ENCODE measurements around the gene S100A1. TPM values are rescaled to one million over a fixed set of nuclear protein-coding genes. Genes with fewer than 3 reads are reported as not detected.
"Not testable (repeated sequence)": the region's sequence is repeated elsewhere in the genome, so short reads cannot be mapped to it uniquely, and the experiment has no call there.

Gene S100A1
- total and polyA plus RNA-seq, 4 donors = 0.31 to 1.8 (median 0.91) TPM; not detected in 1

DNA sequence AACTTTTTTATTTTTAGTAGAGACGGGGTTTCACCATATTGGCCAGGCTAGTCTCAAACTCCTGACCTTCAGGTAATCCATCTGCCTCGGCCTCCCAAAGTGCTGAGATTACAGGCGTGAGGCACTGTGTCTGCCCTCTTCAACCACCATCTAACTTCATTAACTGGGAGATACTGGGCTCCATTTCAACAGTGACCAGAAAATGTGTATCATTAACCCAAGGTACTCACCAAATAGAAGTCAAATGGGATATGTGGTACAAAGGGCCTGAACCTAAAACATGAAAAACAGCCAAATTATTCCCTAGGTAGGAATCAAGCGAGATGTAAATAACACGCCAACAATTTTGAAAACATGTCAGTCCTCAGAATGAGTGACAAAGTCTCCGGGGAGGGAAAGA, 41.4 kb downstream of the S100A1 start:
- TF ChIP-seq, protein P1, sequence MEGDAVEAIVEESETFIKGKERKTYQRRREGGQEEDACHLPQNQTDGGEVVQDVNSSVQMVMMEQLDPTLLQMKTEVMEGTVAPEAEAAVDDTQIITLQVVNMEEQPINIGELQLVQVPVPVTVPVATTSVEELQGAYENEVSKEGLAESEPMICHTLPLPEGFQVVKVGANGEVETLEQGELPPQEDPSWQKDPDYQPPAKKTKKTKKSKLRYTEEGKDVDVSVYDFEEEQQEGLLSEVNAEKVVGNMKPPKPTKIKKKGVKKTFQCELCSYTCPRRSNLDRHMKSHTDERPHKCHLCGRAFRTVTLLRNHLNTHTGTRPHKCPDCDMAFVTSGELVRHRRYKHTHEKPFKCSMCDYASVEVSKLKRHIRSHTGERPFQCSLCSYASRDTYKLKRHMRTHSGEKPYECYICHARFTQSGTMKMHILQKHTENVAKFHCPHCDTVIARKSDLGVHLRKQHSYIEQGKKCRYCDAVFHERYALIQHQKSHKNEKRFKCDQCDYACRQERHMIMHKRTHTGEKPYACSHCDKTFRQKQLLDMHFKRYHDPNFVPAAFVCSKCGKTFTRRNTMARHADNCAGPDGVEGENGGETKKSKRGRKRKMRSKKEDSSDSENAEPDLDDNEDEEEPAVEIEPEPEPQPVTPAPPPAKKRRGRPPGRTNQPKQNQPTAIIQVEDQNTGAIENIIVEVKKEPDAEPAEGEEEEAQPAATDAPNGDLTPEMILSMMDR (IDR thresholded peaks at IDR 0.05; ENCODE audit: control extremely low read depth, extremely low read depth) = no peak
- no peaks in the 10 kb centered on the region for H3K9me3 ChIP-seq (ENCODE audit: control insufficient read depth in 4 of 4, insufficient read depth in 3 of 4, low read length in 3 of 4)
- no peak overlapping the region for H3K27ac ChIP-seq (ENCODE audit: low read depth in 1 of 2, low read length in 1 of 2)
- no peaks in the 10 kb centered on the region for H3K27me3 ChIP-seq (ENCODE audit: control insufficient read depth in 3 of 3, insufficient read depth in 3 of 3, low read length in 2 of 3)
- no peak for DNase-seq
- ATAC-seq (ENCODE audit: insufficient read depth, low FRiP score) = no peak
- H3K36me3 ChIP-seq (ENCODE audit: control insufficient read depth in 4 of 4, insufficient read depth in 4 of 4, low read length in 4 of 4) = peaks cover 22 to 36% (median 29%) of the 10 kb centered on the region in 4 donors
- peaks cover 3 to 14% (median 8%) of the 10 kb centered on the region in 5 donors for H3K4me1 ChIP-seq (ENCODE audit: control insufficient read depth in 5 of 5, insufficient read depth in 5 of 5, low read length in 5 of 5)
- peak overlapping the region; percentile 97 to 98 for H3K9ac ChIP-seq (ENCODE audit: insufficient read depth in 1 of 2, low read length in 2 of 2)
- WGBS, 2 donors = 82 to 90% methylated on average over 6 of the region's 6 CpGs
- H3K4me3 ChIP-seq = no peak overlapping the region

DNA sequence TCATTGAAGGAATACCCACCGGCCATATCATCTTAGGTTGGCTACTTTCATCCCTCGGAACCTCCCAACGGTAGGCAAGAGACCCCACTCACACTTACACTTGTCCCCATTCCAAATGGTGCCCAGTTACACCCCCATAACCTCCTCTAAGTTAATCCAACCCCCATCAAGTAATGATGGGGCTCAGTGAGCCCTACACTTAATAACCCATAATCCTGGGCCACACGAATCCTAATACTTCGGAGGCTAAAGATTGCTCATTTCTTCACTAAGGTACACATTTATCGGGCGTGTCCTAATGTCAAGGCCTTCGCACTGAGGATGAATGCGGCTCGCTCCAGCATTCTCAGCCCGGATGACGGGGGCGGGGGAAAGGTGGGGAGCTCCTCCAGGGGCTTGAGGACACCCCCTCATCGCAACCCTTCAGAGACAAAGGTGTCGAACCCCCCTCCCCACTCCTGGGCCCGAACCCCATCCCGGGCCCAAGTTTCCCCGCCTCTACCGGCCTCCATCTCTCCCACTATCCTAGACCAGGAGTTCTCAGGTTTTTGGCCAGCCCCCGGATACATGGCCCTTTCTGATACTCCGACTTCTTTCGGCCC, 42.1 kb downstream of the S100A1 start:
- Histone ChIP-seq H3K4me3 (peak overlapping the region; percentile 91), H3K4me1 (ENCODE audit: control insufficient read depth in 5 of 5, insufficient read depth in 5 of 5, low read length in 5 of 5) (peaks cover 3 to 14% (median 8%) of the 10 kb centered on the region in 5 donors), H3K9me3 (ENCODE audit: control insufficient read depth in 4 of 4, insufficient read depth in 3 of 4, low read length in 3 of 4) (no peaks in the 10 kb centered on the region), H3K27me3 (ENCODE audit: control insufficient read depth in 3 of 3, insufficient read depth in 3 of 3, low read length in 2 of 3) (no peaks in the 10 kb centered on the region), H3K36me3 (ENCODE audit: control insufficient read depth in 4 of 4, insufficient read depth in 4 of 4, low read length in 4 of 4) (peaks cover 15 to 29% (median 25%) of the 10 kb centered on the region in 4 donors), H3K27ac (ENCODE audit: low read depth in 1 of 2, low read length in 1 of 2) (peak overlapping the region; percentile 52 to 71), H3K9ac (ENCODE audit: insufficient read depth in 1 of 2, low read length in 2 of 2) (peak overlapping the region; percentile 97 to 98)
- DNase-seq (no peak), ATAC-seq (ENCODE audit: insufficient read depth, low FRiP score) (peak; percentile 3)
- 1% methylated on average over 21 to 22 of the region's 22 CpGs for WGBS, 2 donors
- TF ChIP-seq, protein P1 (IDR thresholded peaks at IDR 0.05; ENCODE audit: control extremely low read depth, extremely low read depth) = no peak

DNA sequence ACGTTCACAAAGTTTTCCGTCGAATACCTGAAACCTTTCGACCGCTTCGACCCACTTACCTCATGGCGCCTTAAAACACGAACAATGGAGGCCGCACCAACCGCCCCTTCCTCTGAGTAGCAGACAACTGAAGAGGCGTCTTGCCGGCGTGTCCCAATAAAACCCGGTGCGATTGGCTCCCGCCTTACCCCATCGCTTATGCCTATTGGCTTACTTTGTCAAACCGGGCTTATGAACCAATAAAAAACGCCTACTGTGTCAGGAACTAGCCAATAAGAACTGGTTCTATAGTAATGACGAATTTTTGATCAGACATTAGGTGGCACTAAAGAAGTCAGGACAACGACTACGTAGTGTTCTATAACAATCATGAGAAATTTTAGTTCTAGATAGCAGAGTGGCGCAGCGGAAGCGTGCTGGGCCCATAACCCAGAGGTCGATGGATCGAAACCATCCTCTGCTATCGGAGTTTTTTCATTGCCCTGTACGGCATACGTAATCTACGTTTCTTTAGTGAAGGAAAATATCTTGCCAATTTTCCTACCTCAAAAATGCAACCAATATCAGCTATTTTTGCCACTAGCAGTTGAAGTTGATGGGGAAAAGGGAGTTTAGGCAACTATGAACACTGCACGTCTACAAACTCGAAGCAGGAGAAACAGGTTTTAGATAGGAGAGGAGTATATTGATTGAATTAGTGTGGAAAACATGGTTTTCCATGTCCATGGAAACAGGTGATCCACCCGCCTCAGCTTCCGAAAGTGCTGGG, 42.8 kb downstream of the S100A1 start, which contains the start of gene ILF2:
Gene ILF2, minus strand, starts transcription at position 135 of the 769 bp plus-strand sequence. Its CDS starts 71 bp downstream, at position 64.
- WGBS, 2 donors = 0 to 1% methylated on average over 35 of the region's 35 CpGs
- DNase-seq (peak; percentile 99 to 100 (median 100)), ATAC-seq (ENCODE audit: insufficient read depth, low FRiP score) (peak; percentile 94)
- TF ChIP-seq, protein P1 (IDR thresholded peaks at IDR 0.05; ENCODE audit: control extremely low read depth, extremely low read depth) = peak; percentile 10
- Histone ChIP-seq H3K27ac (ENCODE audit: low read depth in 1 of 2, low read length in 1 of 2) (peak within 1 kb of the TSS; percentile 71 to 84), H3K27me3 (ENCODE audit: control insufficient read depth in 3 of 3, insufficient read depth in 3 of 3, low read length in 2 of 3) (no peaks in the 10 kb centered on the region), H3K4me1 (ENCODE audit: control insufficient read depth in 5 of 5, insufficient read depth in 5 of 5, low read length in 5 of 5) (peaks cover 3 to 14% (median 8%) of the 10 kb centered on the region in 5 donors), H3K4me3 (peak within 1 kb of the TSS; percentile 91), H3K9me3 (ENCODE audit: control insufficient read depth in 4 of 4, insufficient read depth in 3 of 4, low read length in 3 of 4) (no peaks in the 10 kb centered on the region), H3K36me3 (ENCODE audit: control insufficient read depth in 4 of 4, insufficient read depth in 4 of 4, low read length in 4 of 4) (peaks cover 9 to 24% (median 24%) of the 10 kb centered on the region in 4 donors), H3K9ac (ENCODE audit: insufficient read depth in 1 of 2, low read length in 2 of 2) (peak within 1 kb of the TSS; percentile 97 to 98)

DNA sequence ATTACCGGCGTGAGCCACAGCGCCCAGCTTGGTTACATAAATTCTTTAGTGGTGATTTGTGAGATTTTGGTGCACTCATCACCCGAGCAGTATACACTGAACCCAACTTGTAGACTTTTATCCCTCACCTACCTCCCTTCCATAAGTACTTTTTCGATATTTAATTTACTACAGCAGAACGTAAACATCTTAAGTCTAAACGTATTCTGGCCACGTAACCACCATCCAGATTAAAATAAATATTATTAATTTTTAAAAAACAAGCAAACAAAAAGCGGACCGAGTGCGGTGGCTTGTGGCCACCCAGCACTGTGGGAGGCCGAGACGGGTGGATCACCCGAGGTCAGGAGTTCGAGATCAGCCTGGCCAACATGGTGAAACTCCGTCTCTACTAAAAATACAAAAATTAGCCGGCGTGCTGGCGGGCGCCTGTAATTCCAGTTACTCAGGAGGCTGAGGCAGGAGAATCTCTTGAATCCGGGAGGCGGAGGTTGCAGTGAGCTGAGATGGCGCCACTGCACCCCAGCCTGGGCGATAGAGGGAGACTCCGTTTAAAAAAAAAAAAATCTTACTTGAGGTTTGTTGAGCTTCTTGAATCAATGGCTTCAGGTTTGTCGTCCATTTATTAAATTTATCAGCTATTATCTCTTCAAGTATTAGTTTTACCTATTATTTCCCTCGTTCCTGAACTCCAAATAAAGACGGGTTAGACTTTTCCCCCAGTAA, 43.6 kb downstream of the S100A1 start:
- ATAC-seq (ENCODE audit: insufficient read depth, low FRiP score) = peak; percentile 32
- Histone ChIP-seq H3K4me1 (ENCODE audit: control insufficient read depth in 5 of 5, insufficient read depth in 5 of 5, low read length in 5 of 5) (peaks cover 3 to 14% (median 8%) of the 10 kb centered on the region in 5 donors), H3K9ac (ENCODE audit: insufficient read depth in 1 of 2, low read length in 2 of 2) (peak overlapping the region; percentile 39 to 91), H3K36me3 (ENCODE audit: control insufficient read depth in 4 of 4, insufficient read depth in 4 of 4, low read length in 4 of 4) (peaks cover 3 to 24% (median 17%) of the 10 kb centered on the region in 4 donors), H3K27ac (ENCODE audit: low read depth in 1 of 2, low read length in 1 of 2) (peak overlapping the region; percentile 58 to 84)
- H3K27me3 ChIP-seq (ENCODE audit: control insufficient read depth in 3 of 3, insufficient read depth in 3 of 3, low read length in 2 of 3); H3K9me3 ChIP-seq (ENCODE audit: control insufficient read depth in 4 of 4, insufficient read depth in 3 of 4, low read length in 3 of 4); H3K4me3 ChIP-seq: not testable (repeated sequence)
- DNase-seq = peak in 2 of 3 donors; percentile 15 to 31
- WGBS, 2 donors = 7 to 12% methylated on average over 28 of the region's 28 CpGs

Data from lung (tissue), 12 donors.